Osteoblast (primary cell): Measurements from ENCODE around the gene HDAC9. TPM values are rescaled to one million over a fixed set of nuclear protein-coding genes. Genes with fewer than 3 reads are reported as not detected.
"Not testable (repeated sequence)": the region's sequence is repeated elsewhere in the genome, so short reads cannot be mapped to it uniquely, and the experiment has no call there.

Experiments
- DNase-seq: peaks from one replicate; pipeline ENCODE4 v3.0.0; 2011; ENCODE audit warnings: low spot score, mixed read lengths; ENCODE audit not compliant: insufficient read length; ENCODE audit errors: missing footprints
- H2AFZ ChIP-seq: 2 replicates; pipeline ENCODE4 v1.6.0; 2011; ENCODE audit warnings: mild to moderate bottlenecking, low read length
- H3K27ac ChIP-seq: 2 replicates; pipeline ENCODE4 v1.5.1; 2011; ENCODE audit warnings: mild to moderate bottlenecking, low read depth, low read length, moderate library complexity
- H3K27me3 ChIP-seq: 2 replicates; pipeline ENCODE4 v1.6.0; 2012; ENCODE audit warnings: mild to moderate bottlenecking, control low read depth, inconsistent platforms, low read length, moderate library complexity; ENCODE audit not compliant: insufficient read depth
- H3K36me3 ChIP-seq: 2 replicates; pipeline ENCODE4 v1.5.1; 2011; ENCODE audit warnings: mild to moderate bottlenecking, low read length, control low read depth, moderate library complexity; ENCODE audit not compliant: insufficient read depth
- H3K4me1 ChIP-seq: 2 replicates; pipeline ENCODE4 v1.5.1; 2011; ENCODE audit warnings: mild to moderate bottlenecking, low read length, control low read depth, moderate library complexity; ENCODE audit not compliant: insufficient read depth
- H3K4me2 ChIP-seq: 2 replicates; pipeline ENCODE4 v1.6.0; 2011; ENCODE audit warnings: mild to moderate bottlenecking, low read length; ENCODE audit not compliant: insufficient read depth
- H3K4me3 ChIP-seq: fragments of 200-600 bp; sonication (generic); 3 replicates; pipeline ENCODE4 v1.5.1; 2012; ENCODE audit warnings: mild to moderate bottlenecking, low read length, inconsistent platforms; ENCODE audit not compliant: insufficient read depth
- H3K79me2 ChIP-seq: 2 replicates; pipeline ENCODE4 v1.6.0; 2012; ENCODE audit warnings: mild to moderate bottlenecking, low read length, control low read depth, inconsistent platforms; ENCODE audit not compliant: insufficient read depth
- H3K9me3 ChIP-seq: 2 replicates; pipeline ENCODE4 v1.5.1; 2011; ENCODE audit warnings: low read depth, low read length, control low read depth
- H4K20me1 ChIP-seq: 2 replicates; pipeline ENCODE4 v1.6.0; 2012; ENCODE audit warnings: mild to moderate bottlenecking, low read length, control low read depth; ENCODE audit not compliant: insufficient read depth
- CTCF ChIP-seq: IDR thresholded peaks from 2 replicates; pipeline ENCODE4 v1.5.1; 2011; ENCODE audit warnings: mild to moderate bottlenecking, low read depth, low read length, moderate library complexity; ENCODE audit errors: extremely low read depth
- small RNA-seq: library from RNA; depleted of rRNA; stranded (forward); fragments of <200 nt; gene quantifications from one replicate; pipeline ENCODE3, GENCODE V24; 2012
- total RNA-seq: library from RNA; depleted of rRNA; stranded (reverse); fragments of >200 nt; gene quantifications from 2 replicates; pipeline ENCODE4 v1.2.3, GENCODE V29; 2012

Gene HDAC9
- total RNA-seq, 1 donor: 21.7 TPM

- H3K27me3 ChIP-seq: no peaks in the 10 kb centered on the region
- H3K4me1 ChIP-seq: peaks cover 40% of the 10 kb centered on the region
- DNase-seq: no peak
- H3K79me2 ChIP-seq: no peaks in the 10 kb centered on the region
- no peaks in the 10 kb centered on the region for H3K36me3 ChIP-seq
- H3K27ac ChIP-seq: peak overlapping the region; percentile 4
- no peak for TF ChIP-seq CTCF
- H3K4me2 ChIP-seq: peak overlapping the region; percentile 27
- H4K20me1 ChIP-seq: no peaks in the 10 kb centered on the region
- H3K4me3 ChIP-seq: no peak overlapping the region
- no peaks in the 10 kb centered on the region for H3K9me3 ChIP-seq
- H2AFZ ChIP-seq: no peak overlapping the region
These were observed 531.3 kb downstream of the HDAC9 start for GRCh38 chr7:19026888-19027287.

GRCh38 chr7:19030281-19030680 lies 534.7 kb downstream of the HDAC9 start:
- no peaks in the 10 kb centered on the region for H3K79me2 ChIP-seq
- H3K4me3 ChIP-seq: no peak overlapping the region
- peak overlapping the region; percentile 63 for H3K4me2 ChIP-seq
- DNase-seq: no peak
- no peak for TF ChIP-seq CTCF
- H4K20me1 ChIP-seq: no peaks in the 10 kb centered on the region
- peak overlapping the region; percentile 76 for H3K27ac ChIP-seq
- no peak overlapping the region for H2AFZ ChIP-seq
- no peaks in the 10 kb centered on the region for H3K36me3 ChIP-seq
- H3K27me3 ChIP-seq: no peaks in the 10 kb centered on the region
- H3K4me1 ChIP-seq: peaks cover 27% of the 10 kb centered on the region
- H3K9me3 ChIP-seq: no peaks in the 10 kb centered on the region

- not testable (repeated sequence) for H3K9me3 ChIP-seq, H3K36me3 ChIP-seq, H3K4me3 ChIP-seq, H4K20me1 ChIP-seq, DNase-seq, H3K27me3 ChIP-seq, H3K27ac ChIP-seq, H2AFZ ChIP-seq, H3K79me2 ChIP-seq, H3K4me2 ChIP-seq
- peaks cover 18% of the 10 kb centered on the region for H3K4me1 ChIP-seq
These were observed 537.4 kb downstream of the HDAC9 start for GRCh38 chr7:19032942-19033341.

GRCh38 chr7:19051767-19052375 lies 556.3 kb downstream of the HDAC9 start:
- H3K4me1 ChIP-seq: no peaks in the 10 kb centered on the region
- H3K27me3 ChIP-seq: no peaks in the 10 kb centered on the region
- TF ChIP-seq CTCF: peak; percentile 72
- H3K4me2 ChIP-seq: no peak overlapping the region
- H3K36me3 ChIP-seq: no peaks in the 10 kb centered on the region
- H3K9me3 ChIP-seq: no peaks in the 10 kb centered on the region
- no peaks in the 10 kb centered on the region for H4K20me1 ChIP-seq
- H2AFZ ChIP-seq: no peak overlapping the region
- H3K79me2 ChIP-seq: no peaks in the 10 kb centered on the region
- no peak for DNase-seq
- H3K4me3 ChIP-seq: no peak overlapping the region
- H3K27ac ChIP-seq: no peak overlapping the region

Small RNA genes lying within 50 kb of the gene (small RNA-seq; reads per million reads assigned to genes)
- not detected for gene RN7SKP266
